ENCODE data around the gene DNASE1. TPM values are rescaled to one million over a fixed set of nuclear protein-coding genes. Genes with fewer than 3 reads are reported as not detected.
A peak's percentile ranks its signal among the peaks of the same experiment; 100 is the strongest.

Gene DNASE1
- total RNA-seq, 4 donors from 2014 or later: 80.9 to 773 (median 653) TPM

- peaks cover 0 to 8% (median 0%) of the 10 kb centered on the region in 3 donors for H3K36me3 ChIP-seq
- peaks cover 0 to 52% (median 1%) of the 10 kb centered on the region in 4 donors for H3K4me1 ChIP-seq
Observed at GRCh38 chr16:3643095-3643730, 11.3 kb upstream of the DNASE1 start.

GRCh38 chr16:3645108-3645503, 9.4 kb upstream of the DNASE1 start:
- Histone ChIP-seq H3K27ac (peak overlapping the region in 3 of 4 donors; percentile 78 to 93 (median 88)), H3K4me3 (no peak overlapping the region), H3K36me3 (peaks cover 0 to 8% (median 2%) of the 10 kb centered on the region in 3 donors), H3K27me3 (no peaks in the 10 kb centered on the region), H3K4me1 (peaks cover 0 to 38% (median 1%) of the 10 kb centered on the region in 4 donors), H3K9me3 (no peaks in the 10 kb centered on the region)
- TF ChIP-seq CTCF (IDR thresholded peaks at IDR 0.05): no peak
- TF ChIP-seq POLR2A (IDR thresholded peaks at IDR 0.05): no peak
- DNase-seq: peak in 1 of 3 donors; percentile 29

More at GRCh38 chr16:3643095-3643730, 11.3 kb upstream of the DNASE1 start:
- peak overlapping the region in 3 of 4 donors; percentile 18 to 76 (median 71) for H3K27ac ChIP-seq
- TF ChIP-seq POLR2A (IDR thresholded peaks at IDR 0.05) (no peak), CTCF (IDR thresholded peaks at IDR 0.05) (no peak)
- DNase-seq: peak in 1 of 3 donors; percentile 41
- peak overlapping the region in 2 of 4 donors; percentile 25 to 36 for H3K4me3 ChIP-seq
- no peaks in the 10 kb centered on the region for H3K27me3 ChIP-seq
- no peaks in the 10 kb centered on the region for H3K9me3 ChIP-seq

- DNase-seq: peak in 1 of 3 donors; percentile 67
- H3K27me3 ChIP-seq: no peaks in the 10 kb centered on the region
- no peaks in the 10 kb centered on the region for H3K9me3 ChIP-seq
- TF ChIP-seq POLR2A (IDR thresholded peaks at IDR 0.05) (peak in 1 of 2 donors; percentile 41), CTCF (IDR thresholded peaks at IDR 0.05) (no peak)
- peak overlapping the region in 3 of 4 donors; percentile 78 to 93 (median 88) for H3K27ac ChIP-seq
- H3K36me3 ChIP-seq: peaks cover 0 to 9% (median 2%) of the 10 kb centered on the region in 3 donors
- H3K4me1 ChIP-seq: peaks cover 0 to 32% (median 1%) of the 10 kb centered on the region in 4 donors
- H3K4me3 ChIP-seq: peak overlapping the region in 2 of 4 donors; percentile 6 to 27
Observed at GRCh38 chr16:3645504-3646347, 8.8 kb upstream of the DNASE1 start.

- Histone ChIP-seq H3K9me3 (no peaks in the 10 kb centered on the region), H3K36me3 (peaks cover 0 to 9% (median 2%) of the 10 kb centered on the region in 3 donors), H3K4me1 (peaks cover 0 to 25% (median 1%) of the 10 kb centered on the region in 4 donors), H3K27ac (peak overlapping the region in 3 of 4 donors; percentile 78 to 93 (median 88)), H3K4me3 (peak overlapping the region in 1 of 4 donors; percentile 27), H3K27me3 (no peaks in the 10 kb centered on the region)
- TF ChIP-seq CTCF (IDR thresholded peaks at IDR 0.05): no peak
- TF ChIP-seq POLR2A (IDR thresholded peaks at IDR 0.05): no peak
- DNase-seq: peak in 2 of 3 donors; percentile 81 to 87
Observed at GRCh38 chr16:3646348-3646920, 8.1 kb upstream of the DNASE1 start.

- Histone ChIP-seq H3K36me3 (peaks cover 0 to 29% (median 2%) of the 10 kb centered on the region in 3 donors), H3K27me3 (no peaks in the 10 kb centered on the region), H3K27ac (no peak overlapping the region), H3K4me1 (peaks cover 0 to 9% (median 0%) of the 10 kb centered on the region in 4 donors), H3K4me3 (no peak overlapping the region), H3K9me3 (no peaks in the 10 kb centered on the region)
- DNase-seq: peak in 1 of 3 donors; percentile 36
- TF ChIP-seq CTCF (IDR thresholded peaks at IDR 0.05) (no peak), POLR2A (IDR thresholded peaks at IDR 0.05) (no peak)
Observed at GRCh38 chr16:3650631-3651265, 3.7 kb upstream of the DNASE1 start.
